Cardiac atrium fibroblast (primary cell): ENCODE data around the gene NTPCR. TPM values are rescaled to one million over a fixed set of nuclear protein-coding genes. Genes with fewer than 3 reads are reported as not detected.

Source experiments
- total RNA-seq: library from RNA; depleted of rRNA; stranded (reverse); fragments of >200 nt; gene quantifications from 2 replicates; pipeline ENCODE4 v1.2.3, GENCODE V29; 2015

The NTPCR gene
- total RNA-seq = 19.7 and 21.5 TPM in 2 replicates

GRCh38 chr1:232950197-232951176, at the start of gene NTPCR:
Gene NTPCR (plus strand): TSS chr1:232950611. CDS start chr1:232950711, 100 bp downstream.

Other genes with a start within 250 kb of the NTPCR start
- 1.3 and 1.6 TPM in 2 replicates for gene MAP10, start 145.2 kb upstream of the NTPCR start, total RNA-seq